PFSK-1 (cell line): ENCODE measurements around the gene UVRAG.

Experiments used
- FOXP2 ChIP-seq: optimal IDR thresholded peaks from 2 replicates; pipeline ENCODE3; 2011; ENCODE audit warnings: borderline replicate concordance, control low read depth, inconsistent platforms; ENCODE audit not compliant: insufficient read depth; ENCODE audit errors: extremely low read length, extremely low read depth
- POLR2AphosphoS5 ChIP-seq: IDR thresholded peaks from 2 replicates; pipeline ENCODE4 v1.6.1; 2012; ENCODE audit warnings: low read depth, mild to moderate bottlenecking, control low read depth, low read length, moderate library complexity
- TAF1 ChIP-seq: IDR thresholded peaks from 2 replicates; pipeline ENCODE4 v1.6.1; 2012; ENCODE audit warnings: low read length, control low read depth, borderline replicate concordance; ENCODE audit not compliant: insufficient read depth
- TF ChIP-seq, protein P1 (sequence below), 2 experiments: IDR thresholded peaks; 2 replicates each; pipeline versions ENCODE4 v1.6.1 to v1.8.0; 2011 to 2012; ENCODE audit warnings: low read depth in 2 of 2, low read length in 2 of 2, control low read depth in 1 of 2, inconsistent platforms in 1 of 2, mild to moderate bottlenecking in 1 of 2, moderate library complexity in 1 of 2; ENCODE audit not compliant: insufficient read depth in 1 of 2

DNA sequence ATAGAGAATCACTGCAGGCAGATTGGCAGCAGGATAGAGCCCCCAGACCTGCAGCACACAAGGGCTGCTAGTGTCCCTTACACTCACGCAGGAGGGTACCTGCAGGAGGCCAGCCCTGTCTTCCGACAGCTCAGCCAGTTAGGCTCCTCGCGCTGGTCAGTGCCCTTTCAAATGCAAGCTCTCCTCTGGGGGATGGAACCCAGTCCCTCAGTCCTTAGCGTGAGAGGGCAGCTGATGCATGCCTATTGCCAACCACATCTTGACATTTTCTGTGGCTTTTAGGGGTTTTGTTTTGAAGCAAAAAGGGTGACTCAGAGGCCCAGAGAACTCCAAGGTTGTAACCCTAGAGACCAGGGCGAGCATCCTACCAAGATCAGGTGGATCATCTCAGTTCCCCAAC lies 351.3 kb downstream of the UVRAG start:
- TF ChIP-seq, protein P1, sequence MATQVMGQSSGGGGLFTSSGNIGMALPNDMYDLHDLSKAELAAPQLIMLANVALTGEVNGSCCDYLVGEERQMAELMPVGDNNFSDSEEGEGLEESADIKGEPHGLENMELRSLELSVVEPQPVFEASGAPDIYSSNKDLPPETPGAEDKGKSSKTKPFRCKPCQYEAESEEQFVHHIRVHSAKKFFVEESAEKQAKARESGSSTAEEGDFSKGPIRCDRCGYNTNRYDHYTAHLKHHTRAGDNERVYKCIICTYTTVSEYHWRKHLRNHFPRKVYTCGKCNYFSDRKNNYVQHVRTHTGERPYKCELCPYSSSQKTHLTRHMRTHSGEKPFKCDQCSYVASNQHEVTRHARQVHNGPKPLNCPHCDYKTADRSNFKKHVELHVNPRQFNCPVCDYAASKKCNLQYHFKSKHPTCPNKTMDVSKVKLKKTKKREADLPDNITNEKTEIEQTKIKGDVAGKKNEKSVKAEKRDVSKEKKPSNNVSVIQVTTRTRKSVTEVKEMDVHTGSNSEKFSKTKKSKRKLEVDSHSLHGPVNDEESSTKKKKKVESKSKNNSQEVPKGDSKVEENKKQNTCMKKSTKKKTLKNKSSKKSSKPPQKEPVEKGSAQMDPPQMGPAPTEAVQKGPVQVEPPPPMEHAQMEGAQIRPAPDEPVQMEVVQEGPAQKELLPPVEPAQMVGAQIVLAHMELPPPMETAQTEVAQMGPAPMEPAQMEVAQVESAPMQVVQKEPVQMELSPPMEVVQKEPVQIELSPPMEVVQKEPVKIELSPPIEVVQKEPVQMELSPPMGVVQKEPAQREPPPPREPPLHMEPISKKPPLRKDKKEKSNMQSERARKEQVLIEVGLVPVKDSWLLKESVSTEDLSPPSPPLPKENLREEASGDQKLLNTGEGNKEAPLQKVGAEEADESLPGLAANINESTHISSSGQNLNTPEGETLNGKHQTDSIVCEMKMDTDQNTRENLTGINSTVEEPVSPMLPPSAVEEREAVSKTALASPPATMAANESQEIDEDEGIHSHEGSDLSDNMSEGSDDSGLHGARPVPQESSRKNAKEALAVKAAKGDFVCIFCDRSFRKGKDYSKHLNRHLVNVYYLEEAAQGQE (IDR thresholded peaks at IDR 0.05; ENCODE audit: insufficient read depth in 1 of 2, low read depth in 2 of 2, low read length in 2 of 2) = no peak
- TF ChIP-seq TAF1 (no peak), FOXP2 (no peak), POLR2AphosphoS5 (no peak)
